HepG2 (cell line): ENCODE measurements around the gene RXFP3.

Source experiments
- EHMT2 ChIP-seq: fragments of 200-600 bp; sonication (generic); IDR thresholded peaks from 2 replicates; pipeline ENCODE4 v1.7.0; 2017; ENCODE audit warnings: antibody characterized with exemption, low read depth, low read length, borderline replicate concordance
- FOXP1 ChIP-seq, 2 experiments: fragments of 450-650 bp in 1 of 2; IDR thresholded peaks; 2 replicates each; pipeline ENCODE4 v1.6.1; 2017 to 2018; ENCODE audit warnings: antibody characterized with exemption in 1 of 2
- HMG20A ChIP-seq: IDR thresholded peaks from 2 replicates; pipeline ENCODE4 v1.6.1; 2016; ENCODE audit warnings: borderline replicate concordance
- IKZF4 ChIP-seq: sonication (generic); formaldehyde crosslinking; IDR thresholded peaks from 2 replicates; pipeline ENCODE4 v1.5.1; 2020; ENCODE audit warnings: borderline replicate concordance, mild to moderate bottlenecking, low read depth, missing genetic modification reagents; ENCODE audit errors: not compliant biosample characterization
- NFE2L1 ChIP-seq: sonication (generic); formaldehyde crosslinking; IDR thresholded peaks from 2 replicates; pipeline ENCODE4 v1.4.0; 2020; ENCODE audit warnings: missing genetic modification reagents, mild to moderate bottlenecking, borderline replicate concordance
- PATZ1 ChIP-seq: sonication (generic); formaldehyde crosslinking; IDR thresholded peaks from 2 replicates; pipeline ENCODE4 v1.4.0; 2020; ENCODE audit warnings: missing genetic modification reagents
- RAD21 ChIP-seq: fragments of 450-650 bp; formaldehyde crosslinking; IDR thresholded peaks from 2 replicates; pipeline ENCODE4 v1.5.0; 2020; ENCODE audit warnings: mild to moderate bottlenecking
- ZFP36 ChIP-seq: fragments of 150-350 bp; IDR thresholded peaks from 2 replicates; pipeline ENCODE4 v1.6.1; 2018; ENCODE audit warnings: borderline replicate concordance, low read length, low read depth; ENCODE audit not compliant: partially characterized antibody
- ZNF24 ChIP-seq: fragments of 450-650 bp; IDR thresholded peaks from 2 replicates; pipeline ENCODE4 v1.6.1; 2017; ENCODE audit warnings: antibody characterized with exemption, mild to moderate bottlenecking
- ZNF337 ChIP-seq: sonication (generic); formaldehyde crosslinking; IDR thresholded peaks from 2 replicates; pipeline ENCODE4 v1.5.1; 2020; ENCODE audit warnings: missing genetic modification reagents, low read depth, mild to moderate bottlenecking, borderline replicate concordance
- ZNF652 ChIP-seq: IDR thresholded peaks from 2 replicates; pipeline ENCODE4 v1.6.1; 2016; ENCODE audit warnings: low read depth, borderline replicate concordance
- TF ChIP-seq, protein P1 (sequence below): sonication (generic); formaldehyde crosslinking; IDR thresholded peaks from 2 replicates; pipeline ENCODE4 v1.8.1; 2022; ENCODE audit warnings: mild to moderate bottlenecking, missing genetic modification reagents

DNA sequence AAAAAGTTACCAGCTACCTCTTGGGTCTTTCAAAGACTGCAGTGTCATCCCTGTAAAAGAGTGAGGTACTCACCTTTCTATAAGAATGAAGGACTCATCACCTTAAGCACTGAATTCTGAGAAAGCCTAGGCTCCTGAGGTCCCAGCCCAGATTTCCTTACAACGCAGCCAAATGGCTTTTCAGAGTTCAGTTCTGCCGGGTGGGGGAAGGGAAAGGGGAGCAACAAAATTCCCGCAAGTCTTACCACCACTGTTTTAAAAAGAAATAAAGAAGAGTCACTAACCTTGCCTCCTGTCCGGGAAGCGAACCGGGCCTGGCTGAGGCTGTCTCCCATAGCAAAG is 44.8 kb upstream of the RXFP3 start:
- TF ChIP-seq ZNF652 (CRISPR knock-in tag) (no peak), FOXP1 (IDR thresholded peaks at IDR 0.05) (no peak), FOXP1 (CRISPR knock-in tag; IDR thresholded peaks at IDR 0.05) (no peak), ZNF337 (CRISPR knock-in tag) (no peak), HMG20A (CRISPR knock-in tag) (no peak), IKZF4 (CRISPR knock-in tag) (no peak), EHMT2 (no peak), RAD21 (CRISPR knock-in tag) (no peak), ZNF24 (no peak), ZFP36 (no peak), PATZ1 (CRISPR knock-in tag) (no peak), NFE2L1 (no peak)
- TF ChIP-seq, protein P1, sequence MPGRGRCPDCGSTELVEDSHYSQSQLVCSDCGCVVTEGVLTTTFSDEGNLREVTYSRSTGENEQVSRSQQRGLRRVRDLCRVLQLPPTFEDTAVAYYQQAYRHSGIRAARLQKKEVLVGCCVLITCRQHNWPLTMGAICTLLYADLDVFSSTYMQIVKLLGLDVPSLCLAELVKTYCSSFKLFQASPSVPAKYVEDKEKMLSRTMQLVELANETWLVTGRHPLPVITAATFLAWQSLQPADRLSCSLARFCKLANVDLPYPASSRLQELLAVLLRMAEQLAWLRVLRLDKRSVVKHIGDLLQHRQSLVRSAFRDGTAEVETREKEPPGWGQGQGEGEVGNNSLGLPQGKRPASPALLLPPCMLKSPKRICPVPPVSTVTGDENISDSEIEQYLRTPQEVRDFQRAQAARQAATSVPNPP = no peak
